Body of pancreas (tissue), 4 donors: ENCODE results near the gene MXD3.

Source experiments
- POLR2A ChIP-seq, 3 donors: fragments of 450-650 bp; IDR thresholded peaks; one replicate each; pipeline ENCODE4 v1.6.1; 2016; ENCODE audit warnings: antibody characterized with exemption in 3 of 3, mild to moderate bottlenecking in 2 of 3
- TF ChIP-seq, protein P1 (sequence below), 7 experiments: fragments of 450-650 bp in 4 of 7; fragments of 200-600 bp in 3 of 7; sonication (generic) in 3 of 7; IDR thresholded peaks; one replicate each; pipeline ENCODE4 v1.5.1; 2016 to 2019; ENCODE audit warnings: antibody characterized with exemption in 7 of 7

DNA sequence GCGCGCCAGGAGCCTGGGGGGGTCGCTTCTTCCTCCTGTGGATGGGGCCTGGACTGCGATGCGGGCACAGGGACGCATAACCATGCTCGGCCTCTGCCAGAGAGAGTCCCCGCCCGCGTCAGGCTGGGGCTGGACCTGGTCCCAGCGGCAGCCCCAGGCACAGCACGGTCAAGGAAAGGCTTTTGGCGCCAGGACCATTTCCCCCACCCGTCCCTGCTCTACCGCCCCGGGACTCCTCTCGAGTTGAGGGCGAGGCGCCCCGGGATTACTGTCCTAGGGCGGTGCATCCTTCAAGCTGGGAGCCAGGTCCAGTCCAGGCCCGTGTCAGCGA, 341 bp downstream of the MXD3 start:
- TF ChIP-seq, protein P1, sequence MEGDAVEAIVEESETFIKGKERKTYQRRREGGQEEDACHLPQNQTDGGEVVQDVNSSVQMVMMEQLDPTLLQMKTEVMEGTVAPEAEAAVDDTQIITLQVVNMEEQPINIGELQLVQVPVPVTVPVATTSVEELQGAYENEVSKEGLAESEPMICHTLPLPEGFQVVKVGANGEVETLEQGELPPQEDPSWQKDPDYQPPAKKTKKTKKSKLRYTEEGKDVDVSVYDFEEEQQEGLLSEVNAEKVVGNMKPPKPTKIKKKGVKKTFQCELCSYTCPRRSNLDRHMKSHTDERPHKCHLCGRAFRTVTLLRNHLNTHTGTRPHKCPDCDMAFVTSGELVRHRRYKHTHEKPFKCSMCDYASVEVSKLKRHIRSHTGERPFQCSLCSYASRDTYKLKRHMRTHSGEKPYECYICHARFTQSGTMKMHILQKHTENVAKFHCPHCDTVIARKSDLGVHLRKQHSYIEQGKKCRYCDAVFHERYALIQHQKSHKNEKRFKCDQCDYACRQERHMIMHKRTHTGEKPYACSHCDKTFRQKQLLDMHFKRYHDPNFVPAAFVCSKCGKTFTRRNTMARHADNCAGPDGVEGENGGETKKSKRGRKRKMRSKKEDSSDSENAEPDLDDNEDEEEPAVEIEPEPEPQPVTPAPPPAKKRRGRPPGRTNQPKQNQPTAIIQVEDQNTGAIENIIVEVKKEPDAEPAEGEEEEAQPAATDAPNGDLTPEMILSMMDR (IDR thresholded peaks at IDR 0.05) = no peak
- TF ChIP-seq POLR2A (IDR thresholded peaks at IDR 0.05) = no peak
